WTC11 (cell line): Measurements from ENCODE around the gene MAST4. TPM values are rescaled to one million over a fixed set of nuclear protein-coding genes. Genes with fewer than 3 reads are reported as not detected.

Source experiments
- ATAC-seq: fragments of 200-7000 bp; cut with Tn5 transposase; 2 replicates; pipeline ENCODE4 v1.10.0; 2021; ENCODE audit warnings: mild to moderate bottlenecking, moderate library complexity
- CTCF ChIA-PET: fragments of 300-600 bp; sonication (Branson Sonifier 250); formaldehyde crosslinking; loops from one replicate; lab custom pipeline; 2021; ENCODE audit warnings: antibody characterized with exemption; lab: Charles Lee
- POLR2A ChIA-PET: fragments of 350-600 bp; sonication (Branson Sonifier 250); formaldehyde crosslinking; loops from one replicate; lab custom pipeline; 2021; ENCODE audit warnings: antibody characterized with exemption; lab: Charles Lee
- DNase-seq: peaks from one replicate; pipeline ENCODE4 v3.0.0; 2021; ENCODE audit warnings: low spot score
- H3K27ac Mint-ChIP-seq: 2 replicates; pipeline ENCODE4 v1.8.0; 2021; ENCODE audit warnings: mixed read lengths
- H3K27me3 Mint-ChIP-seq: 2 replicates; pipeline ENCODE4 v1.8.0; 2021; ENCODE audit warnings: low read depth, mild to moderate bottlenecking, moderate library complexity, mixed read lengths
- H3K36me3 Mint-ChIP-seq: 2 replicates; pipeline ENCODE4 v1.8.0; 2021; ENCODE audit warnings: mixed read lengths
- H3K4me1 Mint-ChIP-seq: 2 replicates; pipeline ENCODE4 v1.8.0; 2022; ENCODE audit warnings: mixed read lengths
- H3K4me3 Mint-ChIP-seq: 2 replicates; pipeline ENCODE4 v1.8.0; 2021; ENCODE audit warnings: mild to moderate bottlenecking, moderate library complexity, mixed read lengths
- H3K9me3 Mint-ChIP-seq: 2 replicates; pipeline ENCODE4 v1.8.0; 2021; ENCODE audit warnings: mixed read lengths
- CREB1 ChIP-seq: sonication (generic); formaldehyde crosslinking; IDR thresholded peaks from 2 replicates; pipeline ENCODE4 v1.8.0; 2023; ENCODE audit warnings: mild to moderate bottlenecking, missing genetic modification reagents
- CREM ChIP-seq: sonication (generic); formaldehyde crosslinking; IDR thresholded peaks from 2 replicates; pipeline ENCODE4 v1.8.1; 2022; ENCODE audit warnings: mild to moderate bottlenecking, missing genetic modification reagents, moderate library complexity
- E2F4 ChIP-seq: sonication (generic); formaldehyde crosslinking; IDR thresholded peaks from 2 replicates; pipeline ENCODE4 v1.8.1; 2022; ENCODE audit warnings: low read depth, mild to moderate bottlenecking, moderate library complexity, missing genetic modification reagents, borderline replicate concordance
- E2F5 ChIP-seq: sonication (generic); formaldehyde crosslinking; IDR thresholded peaks from 2 replicates; pipeline ENCODE4 v1.8.1; 2022; ENCODE audit warnings: mild to moderate bottlenecking, moderate library complexity, missing genetic modification reagents
- EMX1 ChIP-seq: fragments of 250-450 bp; sonication (Bioruptor Pico); IDR thresholded peaks from 2 replicates; pipeline ENCODE4 v1.8.0; 2021; ENCODE audit warnings: mild to moderate bottlenecking
- GTF2I ChIP-seq: fragments of 250-450 bp; sonication (Bioruptor Pico); conservative IDR thresholded peaks from 2 replicates; pipeline ENCODE4 v1.4.0; 2021; ENCODE audit warnings: mild to moderate bottlenecking
- JUN ChIP-seq: sonication (generic); formaldehyde crosslinking; IDR thresholded peaks from 2 replicates; pipeline ENCODE4 v1.8.0; 2023; ENCODE audit warnings: mild to moderate bottlenecking, missing genetic modification reagents
- MXD4 ChIP-seq: fragments of 250-450 bp; sonication (Bioruptor Pico); IDR thresholded peaks from 2 replicates; pipeline ENCODE4 v1.8.0; 2021; ENCODE audit warnings: mild to moderate bottlenecking, moderate library complexity, borderline replicate concordance
- NFATC4 ChIP-seq: fragments of 250-450 bp; sonication (Bioruptor Pico); IDR thresholded peaks from 2 replicates; pipeline ENCODE4 v1.9.0; 2021; ENCODE audit warnings: mild to moderate bottlenecking
- OVOL2 ChIP-seq: fragments of 250-450 bp; sonication (Bioruptor Pico); IDR thresholded peaks from 2 replicates; pipeline ENCODE4 v1.9.0; 2021; ENCODE audit warnings: mild to moderate bottlenecking, borderline replicate concordance
- PRRX2 ChIP-seq: fragments of 250-450 bp; sonication (Bioruptor Pico); IDR thresholded peaks from 2 replicates; pipeline ENCODE4 v1.8.0; 2021; ENCODE audit warnings: mild to moderate bottlenecking
- RELA ChIP-seq: sonication (generic); formaldehyde crosslinking; IDR thresholded peaks from 2 replicates; pipeline ENCODE4 v1.8.1; 2022; ENCODE audit warnings: missing genetic modification reagents, mild to moderate bottlenecking, borderline replicate concordance
- RORB ChIP-seq: fragments of 250-450 bp; sonication (Bioruptor Pico); IDR thresholded peaks from 2 replicates; pipeline ENCODE4 v1.9.0; 2021; ENCODE audit warnings: mild to moderate bottlenecking
- TCF7 ChIP-seq: sonication (generic); formaldehyde crosslinking; IDR thresholded peaks from 2 replicates; pipeline ENCODE4 v1.8.0; 2022; ENCODE audit warnings: mild to moderate bottlenecking, low read depth, missing genetic modification reagents, moderate library complexity
- USF2 ChIP-seq: sonication (generic); formaldehyde crosslinking; IDR thresholded peaks from 2 replicates; pipeline ENCODE4 v1.8.1; 2023; ENCODE audit warnings: mild to moderate bottlenecking, missing genetic modification reagents, moderate library complexity
- ZNF138 ChIP-seq: sonication (generic); formaldehyde crosslinking; conservative IDR thresholded peaks from 2 replicates; pipeline ENCODE4 v1.8.1; 2022; ENCODE audit warnings: mild to moderate bottlenecking, moderate library complexity, missing genetic modification reagents
- ZNF317 ChIP-seq: sonication (generic); formaldehyde crosslinking; IDR thresholded peaks from 2 replicates; pipeline ENCODE4 v1.8.1; 2023; ENCODE audit warnings: low read depth, mild to moderate bottlenecking, moderate library complexity, missing genetic modification reagents, borderline replicate concordance
- ZNF423 ChIP-seq: fragments of 250-450 bp; sonication (Bioruptor Pico); IDR thresholded peaks from 2 replicates; pipeline ENCODE4 v2.1.2; 2022; ENCODE audit warnings: mild to moderate bottlenecking, moderate library complexity
- total RNA-seq: library from RNA; stranded (reverse); gene quantifications from 3 replicates; pipeline ENCODE4 v1.2.3, GENCODE V29; 2021

Gene MAST4
- total RNA-seq, 1 experiment from 2014 or later, result 8.0 TPM

- Mint-ChIP-seq H3K27ac (no peak overlapping the region), H3K36me3 (peaks cover 2% of the 10 kb centered on the region; the same call in 1 of the 2 replicates), H3K9me3 (peaks cover 13% of the 10 kb centered on the region), H3K4me3 (no peak overlapping the region), H3K4me1 (peaks cover 23% of the 10 kb centered on the region)
- CTCF ChIA-PET, result no interaction called here
- DNase-seq, result no peak
- TF ChIP-seq E2F4 (CRISPR knock-in tag) (no peak), E2F5 (no peak), JUN (CRISPR knock-in tag) (no peak), CREM (no peak), RELA (no peak), ZNF138 (CRISPR knock-in tag) (no peak), TCF7 (CRISPR knock-in tag) (no peak), OVOL2 (CRISPR knock-in tag) (no peak), EMX1 (no peak), GTF2I (CRISPR knock-in tag) (no peak), USF2 (CRISPR knock-in tag) (no peak), RORB (no peak), PRRX2 (no peak), MXD4 (CRISPR knock-in tag) (no peak), ZNF317 (CRISPR knock-in tag) (no peak), CREB1 (no peak), NFATC4 (no peak)
- TF ChIP-seq, all 79 proteins: peak for 0
- no peak for ATAC-seq
- H3K27me3 Mint-ChIP-seq, result no peaks in the 10 kb centered on the region
- POLR2A ChIA-PET, result no interaction called here
Observed at GRCh38 chr5:66567474-66567873, 28.7 kb upstream of the MAST4 start.

- no peaks in the 10 kb centered on the region for H3K27me3 Mint-ChIP-seq
- ATAC-seq (no peak), DNase-seq (no peak)
- peaks cover 16% of the 10 kb centered on the region for H3K4me1 Mint-ChIP-seq
- H3K4me3 Mint-ChIP-seq, result no peak overlapping the region
- H3K9me3 Mint-ChIP-seq, result peaks cover 4% of the 10 kb centered on the region; the same call in 1 of the 2 replicates
- TF ChIP-seq ZNF423 (CRISPR knock-in tag), result no peak
- ChIA-PET CTCF (no interaction called here), POLR2A (no interaction called here)
- H3K27ac Mint-ChIP-seq, result no peak overlapping the region
- no peaks in the 10 kb centered on the region for H3K36me3 Mint-ChIP-seq
Observed at GRCh38 chr5:66570201-66570600, 26.0 kb upstream of the MAST4 start.

GRCh38 chr5:66573733-66574132, 22.5 kb upstream of the MAST4 start:
- TF ChIP-seq JUN (CRISPR knock-in tag) (no peak), E2F4 (CRISPR knock-in tag) (no peak)
- ChIA-PET POLR2A (no interaction called here), CTCF (no interaction called here)
- Mint-ChIP-seq H3K4me3 (no peak overlapping the region), H3K4me1 (peaks cover 4% of the 10 kb centered on the region), H3K36me3 (no peaks in the 10 kb centered on the region), H3K27me3 (no peaks in the 10 kb centered on the region), H3K9me3 (peaks cover 12% of the 10 kb centered on the region), H3K27ac (no peak overlapping the region)
- DNase-seq, result no peak
- no peak for ATAC-seq
